Urinary bladder (tissue), 4 donors: ENCODE measurements around the gene CLCA1. TPM values are rescaled to one million over a fixed set of nuclear protein-coding genes. Genes with fewer than 3 reads are reported as not detected.
"Not testable (repeated sequence)": the region's sequence is repeated elsewhere in the genome, so short reads cannot be mapped to it uniquely, and the experiment has no call there.

Source experiments
- DNase-seq: peaks from one replicate; pipeline ENCODE4 v3.0.0-alpha.2; 2015; ENCODE audit errors: extremely low spot score
- H3K27ac ChIP-seq: one replicate; pipeline ENCODE4 v1.5.1; 2013; ENCODE audit warnings: low read depth, mild to moderate bottlenecking, moderate library complexity
- H3K36me3 ChIP-seq: one replicate; pipeline ENCODE4 v1.6.1; 2013; ENCODE audit warnings: mild to moderate bottlenecking, moderate library complexity; ENCODE audit not compliant: insufficient read depth
- H3K4me1 ChIP-seq: one replicate; pipeline ENCODE4 v1.6.1; 2013; ENCODE audit warnings: mild to moderate bottlenecking, moderate library complexity; ENCODE audit not compliant: insufficient read depth
- H3K4me3 ChIP-seq: one replicate; pipeline ENCODE4 v1.5.1; 2013; ENCODE audit warnings: low read depth, low read length
- WGBS: extraction: QIAGEN DNeasy Blood & Tissue Kit; methylation state at CpG from one replicate; pipeline ENCODE4 v1.1.7; 2013; 5-methylcytosine and 5-hydroxymethylcytosine counted together
- polyA plus RNA-seq: library from polyadenylated mRNA; stranded (reverse); fragments of 200-250 nt; gene quantifications from one replicate; pipeline ENCODE4 v1.2.3, GENCODE V29; 2013
- total RNA-seq: library from RNA; depleted of rRNA; stranded (reverse); fragments of >200 nt; gene quantifications from one replicate; pipeline ENCODE4 v1.2.3, GENCODE V29; 2014
- donor health status: healthy with polysubstance abuse.
- donor health status: healthy.

Gene CLCA1
- total and polyA plus RNA-seq, 2 donors, result not detected

GRCh38 chr1:86472767-86473166 is 4.0 kb downstream of the CLCA1 start:
- Histone ChIP-seq H3K4me3 (no peak overlapping the region), H3K27ac (no peak overlapping the region), H3K36me3 (no peaks in the 10 kb centered on the region), H3K4me1 (no peaks in the 10 kb centered on the region)
- DNase-seq, result no peak
- 75% methylated on average over 3 of the region's 3 CpGs for WGBS

DNA sequence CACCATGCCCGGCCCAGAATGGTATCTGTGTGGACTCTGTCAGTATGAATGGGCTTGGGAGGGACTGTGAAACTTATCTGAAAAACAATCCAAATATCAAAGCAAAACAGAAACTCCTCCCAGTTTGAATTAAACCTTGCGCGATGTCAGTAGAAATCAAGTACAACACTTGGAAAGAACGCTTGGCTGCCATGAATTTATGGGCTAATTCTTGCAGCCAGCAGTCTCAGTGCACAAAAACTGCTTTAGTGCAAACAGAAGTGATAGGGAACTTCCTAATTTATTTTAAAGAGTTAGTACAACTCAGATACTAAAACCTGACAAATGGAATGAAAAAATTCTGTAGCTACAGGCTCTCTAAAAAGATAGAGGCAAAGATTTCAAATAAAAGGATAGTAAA is 8.5 kb downstream of the CLCA1 start:
- Histone ChIP-seq H3K36me3 (no peaks in the 10 kb centered on the region), H3K4me3 (no peak overlapping the region), H3K4me1 (no peaks in the 10 kb centered on the region), H3K27ac (no peak overlapping the region)
- no peak for DNase-seq
- WGBS, result 43% methylated on average over 4 of the region's 4 CpGs

GRCh38 chr1:86477682-86478081 is 9.0 kb downstream of the CLCA1 start:
- no peaks in the 10 kb centered on the region for H3K4me1 ChIP-seq
- H3K4me3 ChIP-seq, result no peak overlapping the region
- WGBS, result 70% methylated on average over 4 of the region's 4 CpGs
- no peak for DNase-seq
- H3K27ac ChIP-seq, result no peak overlapping the region
- no peaks in the 10 kb centered on the region for H3K36me3 ChIP-seq

DNA sequence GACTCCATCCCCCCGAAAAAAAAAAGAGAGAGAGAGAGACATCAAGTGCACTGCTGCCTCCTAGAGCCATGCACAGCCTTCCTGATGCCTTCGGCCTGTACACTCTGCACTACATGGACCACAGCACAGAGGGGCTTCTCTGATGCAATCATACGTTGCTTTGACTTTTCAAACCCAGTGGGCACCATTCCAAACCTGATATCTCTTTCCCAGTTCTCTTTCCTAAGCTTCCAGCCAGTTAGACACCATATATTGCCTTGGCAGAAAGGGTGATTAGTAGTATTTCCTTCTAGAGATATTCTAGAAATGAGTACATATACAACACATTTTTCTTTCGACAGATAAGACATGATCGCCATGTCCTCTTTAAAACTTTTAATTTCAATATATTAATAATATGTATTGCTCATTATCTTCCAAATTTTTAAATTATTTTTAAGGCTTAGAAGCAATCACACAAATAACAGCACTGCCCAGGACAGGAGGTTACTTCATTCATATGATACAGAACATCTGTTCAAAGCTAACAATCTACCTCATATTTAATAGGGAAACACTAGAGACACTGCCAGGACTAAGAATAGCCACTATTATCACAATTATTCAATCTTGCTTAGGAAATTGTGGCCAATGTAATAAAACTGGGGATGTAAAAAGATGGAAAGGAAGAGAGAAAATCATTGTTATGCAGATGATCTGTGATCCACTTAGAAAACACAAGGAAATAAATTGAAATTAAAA is 9.9 kb downstream of the CLCA1 start:
- Histone ChIP-seq H3K36me3 (no peaks in the 10 kb centered on the region), H3K27ac (no peak overlapping the region), H3K4me1 (no peaks in the 10 kb centered on the region), H3K4me3 (no peak overlapping the region)
- WGBS, result 71% methylated on average over 5 of the region's 5 CpGs
- DNase-seq, result no peak

DNA sequence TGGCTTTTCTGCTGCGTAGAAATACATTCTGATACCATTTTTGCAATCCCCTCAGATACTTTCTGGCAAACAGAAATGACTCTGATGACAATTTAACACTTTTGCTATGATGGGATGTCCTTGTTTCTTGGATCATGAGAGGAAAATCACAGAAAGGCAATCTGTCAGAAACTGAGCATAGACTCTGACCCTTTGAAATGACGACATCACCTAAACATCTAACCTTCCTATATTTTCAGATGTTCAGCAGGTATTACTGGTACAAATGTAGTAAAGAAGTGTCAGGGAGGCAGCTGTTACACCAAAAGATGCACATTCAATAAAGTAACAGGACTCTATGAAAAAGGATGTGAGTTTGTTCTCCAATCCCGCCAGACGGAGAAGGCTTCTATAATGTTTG is 13.2 kb downstream of the CLCA1 start:
- H3K36me3 ChIP-seq, result no peaks in the 10 kb centered on the region
- H3K27ac ChIP-seq, result no peak overlapping the region
- no peak overlapping the region for H3K4me3 ChIP-seq
- DNase-seq, result no peak
- WGBS, result 88% methylated on average over 4 of the region's 4 CpGs
- no peaks in the 10 kb centered on the region for H3K4me1 ChIP-seq

- 55% methylated on average over 4 of the region's 4 CpGs for WGBS
- no peak for DNase-seq
- H3K27ac ChIP-seq, result no peak overlapping the region
- H3K4me1 ChIP-seq, result no peaks in the 10 kb centered on the region
- no peaks in the 10 kb centered on the region for H3K36me3 ChIP-seq
- H3K4me3 ChIP-seq, result no peak overlapping the region
Observed at GRCh38 chr1:86487131-86487810, 18.5 kb downstream of the CLCA1 start.

DNA sequence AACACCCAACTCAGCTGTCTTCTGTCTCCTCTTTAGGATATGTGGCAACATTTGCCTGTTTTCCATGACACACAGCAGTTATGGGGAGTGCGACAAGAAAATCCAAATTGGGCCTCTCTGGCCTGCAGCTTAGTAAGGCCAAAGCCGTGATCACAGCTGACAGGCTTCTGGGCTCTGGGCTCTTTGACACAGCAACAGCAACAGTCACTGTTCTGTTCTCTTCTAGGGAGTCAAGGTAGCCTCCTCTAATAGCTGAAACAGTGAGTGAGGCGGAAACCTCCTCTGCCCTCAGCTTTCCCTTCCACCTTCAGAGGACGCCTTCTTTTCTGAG is 19.0 kb downstream of the CLCA1 start:
- no peaks in the 10 kb centered on the region for H3K4me1 ChIP-seq
- no peak for DNase-seq
- no peak overlapping the region for H3K4me3 ChIP-seq
- 89% methylated on average over 4 of the region's 4 CpGs for WGBS
- no peaks in the 10 kb centered on the region for H3K36me3 ChIP-seq
- H3K27ac ChIP-seq, result no peak overlapping the region

DNA sequence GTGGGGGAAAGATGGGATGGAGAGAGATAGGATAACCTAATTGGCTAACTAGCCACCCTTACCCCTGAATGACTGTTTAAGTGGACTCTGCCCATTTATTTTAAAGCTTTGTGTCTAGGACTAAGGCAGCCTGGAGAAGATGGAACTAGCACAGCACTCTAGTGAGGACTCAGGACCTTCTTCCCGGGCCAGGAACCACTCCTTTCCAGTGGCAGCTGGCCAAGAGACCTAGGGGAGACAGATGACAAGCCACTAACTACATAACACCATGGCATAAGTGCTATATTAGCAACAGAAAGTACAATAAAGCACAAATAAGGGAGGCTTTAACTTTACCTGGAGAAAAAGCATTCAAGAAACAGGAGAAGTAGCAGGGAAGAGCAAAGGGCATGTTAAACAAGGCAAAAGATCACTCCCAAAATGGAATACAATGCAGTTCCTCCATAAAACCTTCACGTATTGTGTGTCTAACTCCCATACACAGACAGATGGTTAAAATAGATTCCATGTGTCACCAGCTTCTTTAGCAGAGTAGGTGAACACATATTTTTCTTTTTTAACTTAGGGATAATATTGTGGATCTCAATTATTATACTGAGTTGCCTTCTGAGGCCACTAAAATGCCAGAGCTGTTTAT is 20.6 kb downstream of the CLCA1 start:
- DNase-seq, result no peak
- Histone ChIP-seq H3K36me3 (no peaks in the 10 kb centered on the region), H3K4me3 (no peak overlapping the region), H3K4me1 (no peaks in the 10 kb centered on the region), H3K27ac (no peak overlapping the region)
- WGBS, result 71% methylated on average over 2 of the region's 2 CpGs

GRCh38 chr1:86491171-86491950 is 22.6 kb downstream of the CLCA1 start:
- WGBS, result 93% methylated on average over 2 of the region's 2 CpGs
- DNase-seq, result no peak
- H3K36me3 ChIP-seq, result no peaks in the 10 kb centered on the region
- no peaks in the 10 kb centered on the region for H3K4me1 ChIP-seq
- no peak overlapping the region for H3K4me3 ChIP-seq
- H3K27ac ChIP-seq, result no peak overlapping the region

DNA sequence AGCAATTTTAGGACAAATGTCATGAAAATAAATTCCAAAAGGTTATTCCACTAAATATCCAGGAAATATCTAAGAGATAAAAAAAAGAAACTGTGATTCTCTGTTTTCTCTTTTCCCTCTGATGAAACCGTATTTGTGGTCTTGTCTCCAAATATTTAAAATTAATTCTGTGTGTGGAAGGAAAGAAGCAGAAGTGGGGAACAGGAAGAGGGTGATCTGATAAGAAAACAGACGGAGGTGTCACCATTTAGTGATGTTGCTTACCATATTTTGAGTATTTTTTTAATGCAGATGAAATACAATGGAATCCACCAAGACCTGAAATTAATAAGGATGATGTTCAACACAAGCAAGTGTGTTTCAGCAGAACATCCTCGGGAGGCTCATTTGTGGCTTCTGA is 29.6 kb downstream of the CLCA1 start:
- Histone ChIP-seq H3K27ac (no peak overlapping the region), H3K4me3 (no peak overlapping the region), H3K4me1 (no peaks in the 10 kb centered on the region), H3K36me3 (no peaks in the 10 kb centered on the region)
- 83% methylated on average over 3 of the region's 3 CpGs for WGBS
- no peak for DNase-seq

GRCh38 chr1:86499987-86500593 is 31.4 kb downstream of the CLCA1 start:
- DNase-seq, result no peak
- Histone ChIP-seq H3K36me3 (no peaks in the 10 kb centered on the region), H3K27ac (no peak overlapping the region), H3K4me3 (no peak overlapping the region), H3K4me1 (no peaks in the 10 kb centered on the region)
- WGBS, result 29% methylated on average over 3 of the region's 3 CpGs

DNA sequence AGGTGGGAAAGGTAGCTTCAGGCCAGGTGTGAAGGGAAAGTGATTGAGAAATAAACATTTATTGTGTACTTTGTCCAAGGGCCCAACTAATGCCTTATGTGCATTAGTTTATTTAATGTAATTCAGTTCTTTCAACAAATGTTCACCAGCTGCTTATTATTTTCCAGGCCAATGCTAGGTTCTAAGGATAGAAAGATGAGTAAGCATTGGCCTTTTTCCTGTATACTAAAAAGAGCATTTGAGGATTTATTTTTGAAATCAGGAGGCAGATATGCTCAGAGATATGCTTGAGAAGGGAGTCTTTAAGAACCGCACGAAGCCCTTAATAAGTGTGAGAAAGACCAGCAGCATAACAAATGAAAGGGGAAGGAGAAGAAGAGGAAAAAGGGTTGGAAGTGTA is 32.0 kb downstream of the CLCA1 start:
- no peaks in the 10 kb centered on the region for H3K36me3 ChIP-seq
- H3K4me3 ChIP-seq, result no peak overlapping the region
- no peak for DNase-seq
- H3K27ac ChIP-seq, result no peak overlapping the region
- H3K4me1 ChIP-seq, result no peaks in the 10 kb centered on the region
- WGBS, result 29% methylated on average over 2 of the region's 2 CpGs

DNA sequence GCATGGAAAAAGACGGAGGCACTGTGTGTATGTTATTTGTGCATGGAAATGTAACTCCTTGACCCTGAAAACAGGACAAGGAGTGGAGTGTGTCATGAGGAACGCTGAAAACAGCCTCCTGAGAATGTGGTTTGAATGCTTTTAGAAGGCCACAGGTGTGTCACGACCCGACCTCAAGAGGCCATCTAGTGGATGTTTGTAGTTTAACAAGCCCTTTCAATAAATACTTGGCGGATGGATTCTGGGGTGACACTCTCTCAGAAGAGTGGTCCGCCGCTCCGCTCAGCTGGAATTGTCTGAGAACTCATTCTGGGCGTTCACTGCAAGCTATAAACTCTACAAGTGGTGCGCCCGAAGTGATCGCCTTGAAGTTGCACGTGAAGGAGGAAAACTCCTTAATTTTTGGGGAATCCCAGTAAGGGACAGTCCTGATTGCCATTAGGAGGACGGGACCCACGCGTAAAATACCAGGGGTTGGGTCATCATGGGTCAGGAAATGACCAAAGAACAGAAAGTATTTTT is 33.5 kb downstream of the CLCA1 start:
- DNase-seq, H3K27ac ChIP-seq: not testable (repeated sequence)

More for the DNA sequence above, 33.5 kb downstream of the CLCA1 start:
- H3K4me1 ChIP-seq, H3K4me3 ChIP-seq, H3K36me3 ChIP-seq: not testable (repeated sequence)
- WGBS, result 62% methylated on average over 16 of the region's 16 CpGs
